ENCODE results near the gene CDHR1. TPM values are rescaled to one million over a fixed set of nuclear protein-coding genes. Genes with fewer than 3 reads are reported as not detected.

Gene CDHR1
- total and polyA plus RNA-seq, 2 donors from 2014 or later, result 0.47 to 1.1 TPM

DNA sequence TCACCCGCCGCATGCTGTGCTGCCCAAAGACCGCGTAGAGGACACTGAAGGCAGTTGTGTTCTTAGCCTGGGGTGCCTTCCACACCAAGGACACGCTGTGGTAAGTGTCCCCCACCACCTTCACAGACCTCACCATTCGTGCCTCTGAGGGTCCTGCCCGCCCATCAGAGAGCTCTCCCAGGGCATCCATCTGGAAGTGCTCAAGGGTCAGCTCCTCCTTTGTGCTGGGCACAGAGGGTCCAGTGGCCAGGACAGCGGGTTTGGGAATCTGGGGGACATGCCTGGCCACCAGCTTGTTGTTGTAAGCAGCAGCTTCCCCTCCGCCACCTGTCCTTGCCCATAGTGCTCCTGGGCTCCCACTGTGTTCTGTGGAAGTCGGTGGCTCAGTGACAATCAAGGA, 38.0 kb downstream of the CDHR1 start:
- TF ChIP-seq, protein P1, sequence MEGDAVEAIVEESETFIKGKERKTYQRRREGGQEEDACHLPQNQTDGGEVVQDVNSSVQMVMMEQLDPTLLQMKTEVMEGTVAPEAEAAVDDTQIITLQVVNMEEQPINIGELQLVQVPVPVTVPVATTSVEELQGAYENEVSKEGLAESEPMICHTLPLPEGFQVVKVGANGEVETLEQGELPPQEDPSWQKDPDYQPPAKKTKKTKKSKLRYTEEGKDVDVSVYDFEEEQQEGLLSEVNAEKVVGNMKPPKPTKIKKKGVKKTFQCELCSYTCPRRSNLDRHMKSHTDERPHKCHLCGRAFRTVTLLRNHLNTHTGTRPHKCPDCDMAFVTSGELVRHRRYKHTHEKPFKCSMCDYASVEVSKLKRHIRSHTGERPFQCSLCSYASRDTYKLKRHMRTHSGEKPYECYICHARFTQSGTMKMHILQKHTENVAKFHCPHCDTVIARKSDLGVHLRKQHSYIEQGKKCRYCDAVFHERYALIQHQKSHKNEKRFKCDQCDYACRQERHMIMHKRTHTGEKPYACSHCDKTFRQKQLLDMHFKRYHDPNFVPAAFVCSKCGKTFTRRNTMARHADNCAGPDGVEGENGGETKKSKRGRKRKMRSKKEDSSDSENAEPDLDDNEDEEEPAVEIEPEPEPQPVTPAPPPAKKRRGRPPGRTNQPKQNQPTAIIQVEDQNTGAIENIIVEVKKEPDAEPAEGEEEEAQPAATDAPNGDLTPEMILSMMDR (IDR thresholded peaks at IDR 0.05; ENCODE audit: borderline replicate concordance, extremely low read depth, insufficient read depth), result no peak

GRCh38 chr10:84233940-84234339, 39.6 kb downstream of the CDHR1 start:
- intact Hi-C loops (cut with DNase I), result no loop called here
- FAIRE-seq (no peak), DNase-seq (no peak)
- H3K27ac ChIP-seq (ENCODE audit: low read depth in 2 of 2, low read length in 2 of 2), result no peak overlapping the region
- no peaks in the 10 kb centered on the region for H3K36me3 ChIP-seq (ENCODE audit: control insufficient read depth in 2 of 3, insufficient read depth in 3 of 3, low read length in 3 of 3)
- H3K9me3 ChIP-seq (ENCODE audit: control insufficient read depth in 2 of 3, insufficient read depth in 1 of 3, low read length in 3 of 3), result no peaks in the 10 kb centered on the region
- no peak overlapping the region for H3K9ac ChIP-seq (ENCODE audit: low read length in 3 of 3)
- TF ChIP-seq, protein P1 (IDR thresholded peaks at IDR 0.05; ENCODE audit: borderline replicate concordance, extremely low read depth, insufficient read depth), result no peak
- H3K27me3 ChIP-seq (ENCODE audit: control insufficient read depth, insufficient read depth, low read length), result no peaks in the 10 kb centered on the region
- no peak overlapping the region for H3K4me3 ChIP-seq (ENCODE audit: low read length in 3 of 3)
- no peaks in the 10 kb centered on the region for H3K4me1 ChIP-seq (ENCODE audit: control insufficient read depth in 2 of 3, insufficient read depth in 2 of 3, low read depth in 1 of 3, low read length in 3 of 3)

More for the DNA sequence above, 38.0 kb downstream of the CDHR1 start:
- no peak overlapping the region for H3K27ac ChIP-seq (ENCODE audit: low read depth in 2 of 2, low read length in 2 of 2)
- H3K4me1 ChIP-seq (ENCODE audit: control insufficient read depth in 2 of 3, insufficient read depth in 2 of 3, low read depth in 1 of 3, low read length in 3 of 3), result no peaks in the 10 kb centered on the region
- FAIRE-seq (no peak), DNase-seq (no peak)
- intact Hi-C loops (cut with DNase I), result no loop called here
- no peaks in the 10 kb centered on the region for H3K36me3 ChIP-seq (ENCODE audit: control insufficient read depth in 2 of 3, insufficient read depth in 3 of 3, low read length in 3 of 3)
- no peak overlapping the region for H3K4me3 ChIP-seq (ENCODE audit: low read length in 3 of 3)
- H3K27me3 ChIP-seq (ENCODE audit: control insufficient read depth, insufficient read depth, low read length), result no peaks in the 10 kb centered on the region
- H3K9me3 ChIP-seq (ENCODE audit: control insufficient read depth in 2 of 3, insufficient read depth in 1 of 3, low read length in 3 of 3), result no peaks in the 10 kb centered on the region
- H3K9ac ChIP-seq (ENCODE audit: low read length in 3 of 3), result no peak overlapping the region

DNA sequence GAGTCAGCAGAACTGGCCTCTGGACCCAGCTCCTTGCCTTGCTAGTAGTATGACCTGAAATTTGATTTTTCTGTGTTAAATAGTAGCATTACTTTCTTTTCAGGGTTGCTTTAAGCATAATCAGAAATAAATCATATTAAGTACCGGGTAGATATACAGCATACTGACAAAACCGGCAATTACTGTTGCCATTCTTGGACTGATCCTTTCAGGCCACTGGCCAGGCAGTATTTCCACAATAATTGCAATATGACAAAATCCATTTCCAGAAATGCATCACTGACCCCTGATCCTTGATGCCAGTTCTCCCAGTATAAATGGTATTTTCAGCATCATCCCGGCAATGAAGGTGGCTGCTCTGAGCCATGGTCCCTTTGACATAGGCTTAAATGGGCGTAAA, 40.1 kb downstream of the CDHR1 start:
- DNase-seq (no peak), FAIRE-seq (no peak)
- Histone ChIP-seq H3K4me3 (ENCODE audit: low read length in 3 of 3) (no peak overlapping the region), H3K27me3 (ENCODE audit: control insufficient read depth, insufficient read depth, low read length) (no peaks in the 10 kb centered on the region), H3K36me3 (ENCODE audit: control insufficient read depth in 2 of 3, insufficient read depth in 3 of 3, low read length in 3 of 3) (no peaks in the 10 kb centered on the region), H3K4me1 (ENCODE audit: control insufficient read depth in 2 of 3, insufficient read depth in 2 of 3, low read depth in 1 of 3, low read length in 3 of 3) (no peaks in the 10 kb centered on the region), H3K27ac (ENCODE audit: low read depth in 2 of 2, low read length in 2 of 2) (no peak overlapping the region), H3K9ac (ENCODE audit: low read length in 3 of 3) (no peak overlapping the region), H3K9me3 (ENCODE audit: control insufficient read depth in 2 of 3, insufficient read depth in 1 of 3, low read length in 3 of 3) (no peaks in the 10 kb centered on the region)
- TF ChIP-seq, protein P1 (IDR thresholded peaks at IDR 0.05; ENCODE audit: borderline replicate concordance, extremely low read depth, insufficient read depth), result no peak
- intact Hi-C loops (cut with DNase I), result no loop called here

DNA sequence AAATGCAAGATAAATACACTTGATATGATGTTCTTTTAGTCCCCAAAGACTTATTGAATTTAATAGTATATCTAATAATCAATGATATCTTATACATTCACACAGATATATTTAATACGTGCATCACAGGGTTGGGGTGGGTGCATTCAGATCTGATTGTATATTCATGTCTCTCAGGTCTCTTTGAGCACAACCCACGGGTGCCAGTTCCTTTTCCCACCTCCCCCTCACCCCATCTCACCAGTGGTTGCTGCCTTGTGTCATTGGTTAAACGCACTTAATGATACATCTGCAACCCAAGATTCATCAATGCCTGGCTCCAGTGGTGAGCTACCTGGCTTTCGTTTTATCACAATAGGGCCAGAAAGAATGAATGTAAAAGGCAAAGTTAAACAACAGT, 40.8 kb downstream of the CDHR1 start:
- FAIRE-seq (no peak), DNase-seq (no peak)
- Histone ChIP-seq H3K9ac (ENCODE audit: low read length in 3 of 3) (no peak overlapping the region), H3K27me3 (ENCODE audit: control insufficient read depth, insufficient read depth, low read length) (no peaks in the 10 kb centered on the region), H3K36me3 (ENCODE audit: control insufficient read depth in 2 of 3, insufficient read depth in 3 of 3, low read length in 3 of 3) (no peaks in the 10 kb centered on the region), H3K4me1 (ENCODE audit: control insufficient read depth in 2 of 3, insufficient read depth in 2 of 3, low read depth in 1 of 3, low read length in 3 of 3) (no peaks in the 10 kb centered on the region), H3K27ac (ENCODE audit: low read depth in 2 of 2, low read length in 2 of 2) (no peak overlapping the region), H3K4me3 (ENCODE audit: low read length in 3 of 3) (no peak overlapping the region), H3K9me3 (ENCODE audit: control insufficient read depth in 2 of 3, insufficient read depth in 1 of 3, low read length in 3 of 3) (no peaks in the 10 kb centered on the region)
- TF ChIP-seq, protein P1 (IDR thresholded peaks at IDR 0.05; ENCODE audit: borderline replicate concordance, extremely low read depth, insufficient read depth), result no peak
- intact Hi-C loops (cut with DNase I), result no loop called here

Data from kidney (tissue), 14 donors.